Spleen (tissue), 7 donors: ENCODE data around the gene SDR39U1.

ENCODE experiments used
- POLR2A ChIP-seq, 3 donors: fragments of 450-650 bp; IDR thresholded peaks; one replicate each; pipeline ENCODE4 v1.5.1; 2017; ENCODE audit warnings: antibody characterized with exemption in 3 of 3, mild to moderate bottlenecking in 1 of 3
- TF ChIP-seq, protein P1 (sequence below), 11 experiments: fragments of 200-600 bp in 7 of 11; fragments of 450-650 bp in 4 of 11; sonication (generic) in 4 of 11; IDR thresholded peaks in 8 of 11; conservative IDR thresholded peaks in 3 of 11; 1 replicate in 7 of 11; 2 replicates in 4 of 11; pipeline versions ENCODE4 v1.4.0 to v1.8.0; 2016 to 2021; ENCODE audit warnings: antibody characterized with exemption in 11 of 11, inconsistent platforms in 4 of 11, mild to moderate bottlenecking in 1 of 11
- donor health status: DM: no; HTN: no; CAD: no; lungs with moderate emphysema.
- donor health status: DM: no; HTN: no; CAD: no.
- donor health status: DM: no; HTN: no; CAD: no.

DNA sequence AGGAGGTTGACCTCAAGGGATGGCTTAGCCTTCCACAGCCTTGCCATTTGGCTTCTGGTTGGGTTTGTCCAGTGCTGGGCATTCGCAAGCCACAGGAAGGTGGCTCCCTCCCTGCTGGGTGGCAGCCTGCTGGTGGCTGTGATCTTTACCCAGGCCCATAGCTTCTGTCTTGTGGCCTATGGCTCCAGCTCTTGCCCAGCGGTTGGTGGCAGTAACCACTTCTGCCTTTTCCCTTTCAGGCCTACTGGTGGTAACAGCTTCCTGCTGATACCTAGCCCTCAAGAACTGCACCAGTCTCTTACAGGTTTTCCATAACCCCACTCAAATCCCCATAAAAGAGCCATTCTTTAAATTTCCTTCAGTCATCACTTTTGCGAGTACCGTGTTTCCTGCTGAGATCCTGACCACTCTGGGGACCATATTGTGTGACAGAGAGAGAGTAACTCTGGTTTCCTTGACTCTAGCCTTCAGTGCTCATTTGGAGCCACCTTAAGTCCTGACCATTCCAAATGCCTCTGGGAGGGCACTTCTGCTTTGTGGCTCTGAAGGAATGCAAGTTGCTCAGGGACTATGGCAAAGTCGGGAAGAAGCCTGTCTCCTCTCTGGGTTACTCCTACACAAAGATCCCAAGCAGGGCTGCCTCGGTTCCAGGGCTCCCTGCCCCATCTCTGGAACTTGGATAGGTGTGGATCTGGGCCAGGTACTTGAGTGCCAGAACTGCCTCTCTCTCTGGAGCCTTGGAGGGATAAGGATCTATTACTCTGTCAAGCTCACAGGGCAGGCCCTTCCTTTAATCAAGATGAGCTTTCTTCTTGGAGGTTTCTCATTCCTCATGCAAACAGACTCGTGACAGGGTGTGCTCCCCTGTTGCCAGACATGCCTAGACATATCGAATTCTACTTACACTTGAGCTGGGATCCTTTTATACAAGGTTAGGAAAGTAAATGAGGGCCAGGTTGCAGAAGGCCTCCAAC lies 46.7 kb downstream of the SDR39U1 start:
- TF ChIP-seq, protein P1, sequence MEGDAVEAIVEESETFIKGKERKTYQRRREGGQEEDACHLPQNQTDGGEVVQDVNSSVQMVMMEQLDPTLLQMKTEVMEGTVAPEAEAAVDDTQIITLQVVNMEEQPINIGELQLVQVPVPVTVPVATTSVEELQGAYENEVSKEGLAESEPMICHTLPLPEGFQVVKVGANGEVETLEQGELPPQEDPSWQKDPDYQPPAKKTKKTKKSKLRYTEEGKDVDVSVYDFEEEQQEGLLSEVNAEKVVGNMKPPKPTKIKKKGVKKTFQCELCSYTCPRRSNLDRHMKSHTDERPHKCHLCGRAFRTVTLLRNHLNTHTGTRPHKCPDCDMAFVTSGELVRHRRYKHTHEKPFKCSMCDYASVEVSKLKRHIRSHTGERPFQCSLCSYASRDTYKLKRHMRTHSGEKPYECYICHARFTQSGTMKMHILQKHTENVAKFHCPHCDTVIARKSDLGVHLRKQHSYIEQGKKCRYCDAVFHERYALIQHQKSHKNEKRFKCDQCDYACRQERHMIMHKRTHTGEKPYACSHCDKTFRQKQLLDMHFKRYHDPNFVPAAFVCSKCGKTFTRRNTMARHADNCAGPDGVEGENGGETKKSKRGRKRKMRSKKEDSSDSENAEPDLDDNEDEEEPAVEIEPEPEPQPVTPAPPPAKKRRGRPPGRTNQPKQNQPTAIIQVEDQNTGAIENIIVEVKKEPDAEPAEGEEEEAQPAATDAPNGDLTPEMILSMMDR (IDR thresholded peaks at IDR 0.05 in 8 of 11, conservative IDR thresholded peaks at IDR 0.05 in 3 of 11), result no peak
- no peak for TF ChIP-seq POLR2A (IDR thresholded peaks at IDR 0.05)
